AG04449 (cell line): ENCODE data around the gene ZNF385A.

Experiments used
- CTCF ChIA-PET: fragments of 350-600 bp; formaldehyde crosslinking; extraction: SDS; loops from one replicate; lab custom pipeline; 2021; ENCODE audit warnings: antibody characterized with exemption; lab: Yijun Ruan, JAX
- POLR2A ChIA-PET: fragments of 400-600, 350-600 bp; formaldehyde crosslinking; extraction: SDS; loops from one replicate; lab custom pipeline; 2020; ENCODE audit warnings: antibody characterized with exemption, inconsistent platforms; lab: Yijun Ruan, JAX
- DNase-seq: peaks from one replicate; pipeline ENCODE4 v3.0.0-alpha.2; 2010; ENCODE audit warnings: low read depth, low spot score
- H3K4me3 ChIP-seq: 2 replicates; pipeline ENCODE4 v1.5.1; 2011; ENCODE audit warnings: low read depth, mild to moderate bottlenecking, control low read depth, low read length
- TF ChIP-seq, protein P1 (sequence below): IDR thresholded peaks from one replicate; pipeline ENCODE4 v1.5.1; 2011; ENCODE audit warnings: mild to moderate bottlenecking, moderate library complexity, low read length, control low read depth, inconsistent platforms; ENCODE audit not compliant: insufficient read depth; ENCODE audit errors: missing control alignments

ZNF385A gene

DNA sequence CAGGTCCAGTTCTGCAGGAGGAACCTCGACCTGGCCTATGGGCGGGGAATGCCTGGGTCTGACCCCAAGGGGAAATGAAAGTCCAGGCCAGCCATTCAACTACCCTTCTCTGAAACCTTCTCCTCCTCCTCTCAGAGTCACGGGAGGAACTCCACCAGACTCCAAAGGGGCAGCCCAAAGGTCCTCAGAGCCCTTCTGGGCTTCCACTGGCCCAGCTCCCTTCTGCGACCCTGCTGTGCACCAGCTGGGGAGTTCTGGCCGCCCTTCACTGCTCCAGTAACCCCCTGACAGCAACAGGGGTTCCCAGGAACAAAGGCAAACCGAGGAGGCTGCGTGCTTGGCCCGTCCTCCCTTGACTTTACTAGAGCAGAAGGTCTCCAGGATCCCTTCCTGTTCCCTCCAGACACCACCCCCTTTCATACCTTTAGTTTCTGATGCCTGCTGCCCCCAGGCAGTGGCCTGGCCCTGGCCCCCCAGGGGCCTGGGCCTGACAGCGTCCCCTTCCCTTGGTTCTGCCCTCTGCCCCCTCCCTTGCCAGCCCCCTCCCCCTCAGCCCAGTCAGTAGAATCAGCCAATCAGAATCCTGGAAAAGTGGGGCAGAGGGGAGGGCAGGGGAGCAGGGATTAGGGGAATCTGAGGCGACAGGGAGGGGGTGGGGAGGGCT lies 850 bp upstream of the ZNF385A start:
- DNase-seq = no peak
- ChIA-PET POLR2A (no interaction called here), CTCF (interaction anchor here (1.2 to 11.2 kb wide), 11 partner anchors 8 to 171 kb away, joined by 3 to 333 read pairs (median 7); no protein-coding TSS in a partner anchor)
- TF ChIP-seq, protein P1, sequence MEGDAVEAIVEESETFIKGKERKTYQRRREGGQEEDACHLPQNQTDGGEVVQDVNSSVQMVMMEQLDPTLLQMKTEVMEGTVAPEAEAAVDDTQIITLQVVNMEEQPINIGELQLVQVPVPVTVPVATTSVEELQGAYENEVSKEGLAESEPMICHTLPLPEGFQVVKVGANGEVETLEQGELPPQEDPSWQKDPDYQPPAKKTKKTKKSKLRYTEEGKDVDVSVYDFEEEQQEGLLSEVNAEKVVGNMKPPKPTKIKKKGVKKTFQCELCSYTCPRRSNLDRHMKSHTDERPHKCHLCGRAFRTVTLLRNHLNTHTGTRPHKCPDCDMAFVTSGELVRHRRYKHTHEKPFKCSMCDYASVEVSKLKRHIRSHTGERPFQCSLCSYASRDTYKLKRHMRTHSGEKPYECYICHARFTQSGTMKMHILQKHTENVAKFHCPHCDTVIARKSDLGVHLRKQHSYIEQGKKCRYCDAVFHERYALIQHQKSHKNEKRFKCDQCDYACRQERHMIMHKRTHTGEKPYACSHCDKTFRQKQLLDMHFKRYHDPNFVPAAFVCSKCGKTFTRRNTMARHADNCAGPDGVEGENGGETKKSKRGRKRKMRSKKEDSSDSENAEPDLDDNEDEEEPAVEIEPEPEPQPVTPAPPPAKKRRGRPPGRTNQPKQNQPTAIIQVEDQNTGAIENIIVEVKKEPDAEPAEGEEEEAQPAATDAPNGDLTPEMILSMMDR = no peak
- no peak overlapping the region for H3K4me3 ChIP-seq

DNA sequence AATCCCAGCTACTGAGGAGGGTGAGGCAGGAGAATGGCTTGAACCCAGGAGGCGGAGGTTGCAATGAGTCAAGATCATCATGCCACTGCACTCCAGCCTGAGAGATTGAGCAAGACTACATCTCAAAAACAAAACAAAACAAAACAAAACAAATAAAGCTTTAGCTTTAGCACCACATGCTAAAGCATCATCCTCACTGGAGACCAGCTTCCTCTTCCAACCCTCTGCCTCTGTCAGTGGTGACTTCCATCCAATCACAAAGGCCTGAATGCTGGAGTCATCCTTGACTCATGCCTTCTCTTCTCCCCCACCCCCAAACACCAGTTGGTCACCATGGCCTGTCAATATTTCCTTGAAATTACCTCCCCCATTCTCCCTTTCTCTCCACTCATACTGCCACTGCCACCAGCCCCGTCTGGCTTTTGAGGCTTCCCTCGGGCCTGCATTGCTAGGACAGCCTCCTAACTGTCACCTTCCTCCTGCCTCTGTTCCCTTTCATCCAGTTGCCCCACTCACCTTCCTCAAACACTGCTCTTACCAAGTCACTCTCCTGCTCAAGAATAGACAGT lies 1.4 kb downstream of the ZNF385A start:
- no peak overlapping the region for H3K4me3 ChIP-seq
- peak; percentile 54 for DNase-seq
- ChIA-PET CTCF (interaction anchor here (1.0 to 11.2 kb wide), 12 partner anchors 9 to 398 kb away, joined by 3 to 333 read pairs (median 67); partner anchors contain the start of genes HOXC10 and ITGA5), POLR2A (interaction anchor here (0.6 to 1.0 kb wide), 2 partner anchors 14 to 15 kb away, joined by 3 read pairs; no protein-coding TSS in a partner anchor)
- TF ChIP-seq, protein P1 = no peak

DNA sequence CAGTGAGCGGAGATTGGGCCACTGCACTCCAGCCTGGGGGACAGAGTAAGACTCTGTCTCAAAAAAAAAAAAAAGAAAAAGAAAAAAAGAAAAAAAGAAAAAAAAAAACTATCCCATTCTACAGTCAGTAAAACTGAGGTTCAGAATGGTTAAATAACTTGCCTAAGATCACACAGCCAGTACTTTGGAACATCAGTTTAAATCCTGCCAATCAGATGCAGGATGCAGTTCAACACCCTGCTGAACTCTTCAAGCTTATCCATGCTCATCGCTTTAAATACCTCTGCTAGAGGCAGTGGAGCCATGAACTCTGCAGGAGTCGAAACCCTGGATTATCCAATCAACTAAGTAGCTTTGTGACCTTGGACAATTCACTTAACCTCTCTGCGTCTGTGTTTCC lies 3.4 kb downstream of the ZNF385A start:
- POLR2A ChIA-PET = no interaction called here
- DNase-seq = no peak
- no peak overlapping the region for H3K4me3 ChIP-seq
- TF ChIP-seq, protein P1 = no peak
- CTCF ChIA-PET = interaction anchor here (0.7 to 11.2 kb wide), 34 partner anchors 10 to 396 kb away, joined by 3 to 333 read pairs (median 18); partner anchors contain the start of genes COPZ1, HOXC10 and ITGA5

DNA sequence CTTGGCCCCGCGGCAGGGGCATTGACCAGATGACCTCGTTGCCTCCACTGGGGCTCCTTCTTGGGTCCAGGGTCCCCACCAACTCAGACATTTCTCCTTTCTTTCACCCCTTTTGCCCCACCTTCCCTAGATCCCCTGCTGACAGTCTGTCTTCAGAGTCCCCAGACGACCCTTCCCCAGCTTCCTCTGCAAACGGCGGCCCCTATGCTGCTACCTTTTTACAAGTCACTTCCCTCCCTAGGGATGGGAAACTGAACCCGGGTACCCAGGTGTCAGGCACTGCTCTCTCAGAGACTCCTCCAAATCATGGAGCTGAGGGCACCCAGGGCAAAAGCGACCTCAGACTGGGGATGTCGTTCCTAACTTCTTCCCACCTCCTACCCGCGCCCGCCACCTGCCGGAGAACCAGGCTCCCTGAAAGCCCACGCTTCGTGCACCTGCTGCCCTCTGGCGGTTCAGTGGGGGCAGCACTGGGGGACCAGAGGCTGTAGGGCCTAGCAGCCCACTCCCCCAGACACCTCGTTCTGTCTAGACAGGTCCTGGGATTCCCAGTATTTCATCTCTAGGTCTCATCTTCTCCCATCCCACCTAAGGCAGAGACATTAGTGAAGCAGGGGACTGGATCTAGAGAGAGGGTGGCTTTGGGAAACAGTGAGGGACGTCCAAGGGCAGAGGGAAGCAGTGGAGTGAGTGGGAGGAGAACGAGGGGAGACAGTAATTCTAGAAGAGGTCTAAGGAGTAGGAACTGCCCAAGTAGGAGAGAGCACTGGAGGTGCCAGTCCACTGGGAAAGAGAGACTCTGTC lies 4.9 kb downstream of the ZNF385A start:
- ChIA-PET CTCF (interaction anchor here (0.5 to 11.2 kb wide), 61 partner anchors 8 to 623 kb away, joined by 3 to 333 read pairs (median 7); partner anchors contain the start of genes COPZ1, HOXC10, ITGA5 and NFE2), POLR2A (interaction anchor here (1.0 to 1.4 kb wide), 3 partner anchors 8 to 55 kb away, joined by 3 to 4 read pairs (median 4); partner anchors contain the start of gene COPZ1)
- no peak for DNase-seq
- H3K4me3 ChIP-seq = peak overlapping the region; percentile 58
- TF ChIP-seq, protein P1 = peak; percentile 100

DNA sequence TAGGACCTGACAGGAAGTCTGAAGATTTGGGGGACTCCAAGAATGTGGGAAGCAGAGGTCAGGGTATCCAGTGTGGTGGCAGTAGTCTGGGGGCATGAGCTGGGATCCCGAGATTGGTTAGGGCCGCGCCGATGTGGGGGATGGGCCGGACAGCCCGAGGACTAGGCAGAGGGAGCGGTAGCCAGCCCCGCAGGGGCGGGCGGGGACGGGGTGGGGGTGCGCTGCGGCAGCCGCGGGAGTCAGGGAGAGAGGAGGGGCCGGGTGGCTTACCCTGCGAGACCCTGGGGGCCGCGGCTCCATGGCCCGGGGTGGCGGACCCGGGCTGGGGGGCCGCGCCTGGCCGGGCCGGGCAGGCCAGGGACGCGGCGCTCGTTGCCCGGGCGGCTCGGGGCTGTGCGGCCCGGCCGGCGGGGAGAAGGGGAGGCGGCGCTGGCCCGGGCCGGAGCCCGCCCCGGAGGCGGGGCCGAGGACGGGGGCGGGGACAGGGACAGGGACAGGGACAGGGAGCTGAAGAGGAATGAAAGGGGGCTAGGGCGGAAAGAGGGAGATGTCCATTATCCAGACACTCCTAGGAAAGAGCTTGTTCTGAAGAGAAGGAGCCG lies 5.6 kb downstream of the ZNF385A start:
- POLR2A ChIA-PET = interaction anchor here (1.0 to 1.4 kb wide), 3 partner anchors 9 to 54 kb away, joined by 3 to 4 read pairs (median 4); partner anchors contain the start of gene COPZ1
- CTCF ChIA-PET = interaction anchor here (0.6 to 11.2 kb wide), 57 partner anchors 8 to 622 kb away, joined by 3 to 333 read pairs (median 8); partner anchors contain the start of genes COPZ1, HOXC10, ITGA5 and NFE2
- no peak for DNase-seq
- peak overlapping the region; percentile 58 for H3K4me3 ChIP-seq
- TF ChIP-seq, protein P1 = no peak
